Stimulated activated CD8-positive, alpha-beta memory T cell treated with anti-CD3 and anti-CD28 coated beads, Interleukin-12 subunit alpha, Interleukin-12 subunit beta, amount 100 ng/mL, for 24 hours (primary cell): ENCODE results near the gene MICAL3.

Source experiments
- DNase-seq: peaks from one replicate; pipeline ENCODE4 v3.0.0-alpha.2; 2020; ENCODE audit errors: extremely low read depth

The MICAL3 gene

DNA sequence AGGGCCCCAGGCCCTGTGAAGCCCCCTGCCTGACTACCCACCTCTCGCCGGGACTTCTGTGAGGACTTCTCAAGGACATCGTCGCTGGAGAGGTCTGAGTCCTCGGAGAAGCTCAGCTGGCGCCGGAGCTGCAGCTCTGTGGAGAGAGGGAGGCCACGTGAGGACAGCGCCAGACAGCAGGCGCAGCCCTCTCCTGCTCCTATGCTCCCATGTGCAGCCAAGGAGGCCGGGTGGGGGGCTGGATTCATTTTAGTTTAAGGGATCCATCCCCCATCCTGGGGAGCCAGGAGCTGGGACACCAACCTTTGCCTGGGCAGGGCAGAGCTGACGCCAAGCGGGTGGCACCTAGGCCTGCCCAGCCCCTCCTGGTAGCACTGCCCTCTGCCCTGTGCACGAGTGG is 207.7 kb downstream of the MICAL3 start:
- no peak for DNase-seq

- no peak for DNase-seq
Measured at GRCh38 chr22:17815703-17816254, 208.6 kb downstream of the MICAL3 start.

- no peak for DNase-seq
Measured at GRCh38 chr22:17814830-17815229, 209.5 kb downstream of the MICAL3 start.

DNA sequence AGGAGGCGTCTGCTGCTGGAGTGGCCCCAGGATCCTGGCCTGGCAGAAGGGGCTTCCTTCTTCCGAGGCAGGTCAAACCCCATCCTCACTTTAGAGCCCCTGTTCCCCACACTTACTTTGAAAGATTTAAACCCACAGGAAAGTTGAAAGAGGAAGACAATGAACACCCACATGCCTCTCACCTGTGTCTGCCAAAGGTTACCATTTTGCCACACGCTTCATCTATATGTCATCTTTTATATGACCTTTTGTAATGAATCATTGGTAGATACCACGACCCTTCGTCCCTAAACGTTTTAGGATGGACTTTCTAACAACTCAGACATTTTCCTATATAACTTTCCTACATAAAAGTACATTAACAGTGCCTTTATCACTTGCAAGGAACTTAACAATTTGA is 210.3 kb downstream of the MICAL3 start:
- no peak for DNase-seq

GRCh38 chr22:17811119-17811518 is 213.2 kb downstream of the MICAL3 start:
- no peak for DNase-seq

DNA sequence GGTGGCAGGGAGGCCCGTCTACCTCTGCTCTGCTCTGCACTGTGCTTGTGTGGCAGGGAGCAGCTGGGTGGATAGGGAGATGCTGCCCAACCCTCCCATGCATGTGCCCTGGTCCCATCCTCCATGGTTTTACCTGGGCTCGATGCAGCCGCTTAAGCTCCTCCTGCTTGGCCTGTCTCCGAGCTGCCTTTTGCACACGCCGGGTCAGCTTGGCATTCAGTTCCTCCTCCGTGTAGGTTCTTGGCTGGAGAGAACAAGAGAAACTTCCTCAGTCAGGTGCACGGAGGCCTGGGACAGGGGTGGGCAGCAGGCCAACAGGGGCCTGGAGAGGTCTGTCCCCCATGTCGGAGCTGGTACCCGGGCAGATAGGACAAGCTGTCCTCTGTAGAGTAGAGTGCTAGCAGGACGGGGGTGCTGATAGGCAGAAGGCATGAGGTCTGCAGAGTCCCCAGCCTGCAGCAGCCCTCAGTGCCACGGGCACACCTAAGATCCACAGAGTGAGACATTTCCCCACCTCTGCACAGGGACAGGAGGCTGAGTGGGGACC is 213.7 kb downstream of the MICAL3 start:
- no peak for DNase-seq

DNA sequence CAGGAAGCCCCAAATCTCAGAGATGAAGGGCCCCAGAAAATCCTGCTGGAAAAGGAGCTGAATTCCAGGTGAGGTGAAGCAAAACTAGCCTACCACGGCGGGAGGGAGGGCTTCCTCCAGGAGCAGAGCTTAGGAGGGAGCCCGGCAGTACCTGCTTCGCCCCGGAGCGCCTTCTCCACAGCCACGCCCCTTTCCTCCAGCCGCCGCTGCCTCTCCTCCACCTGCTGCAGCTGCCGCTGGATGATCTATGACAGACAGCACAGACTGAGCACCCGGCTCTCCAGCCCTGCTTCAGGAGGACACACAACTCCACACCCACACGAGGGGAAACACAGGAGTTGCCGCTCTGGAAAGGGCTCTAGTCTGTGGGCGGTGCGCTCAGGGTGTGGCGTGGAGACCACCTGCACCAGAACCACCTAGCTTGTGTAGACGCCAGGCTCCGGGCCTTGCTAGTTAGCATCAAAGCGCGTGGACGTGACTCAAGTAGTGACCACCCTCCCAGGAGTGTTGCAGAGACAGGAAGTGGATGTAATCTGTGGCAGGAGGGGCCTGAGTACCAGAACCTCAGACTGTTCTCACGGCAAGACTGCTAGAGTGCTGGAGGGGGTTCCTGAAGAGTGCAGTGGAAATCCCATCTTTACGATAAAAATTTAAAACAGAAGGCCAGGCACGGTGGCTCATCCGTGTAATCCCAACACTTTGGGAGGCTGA is 215.5 kb downstream of the MICAL3 start:
- no peak for DNase-seq

- no peak for DNase-seq
Measured at GRCh38 chr22:17807578-17808410, 216.6 kb downstream of the MICAL3 start.

- no peak for DNase-seq
Measured at GRCh38 chr22:17807086-17807485, 217.3 kb downstream of the MICAL3 start.

GRCh38 chr22:17806437-17806836 is 217.9 kb downstream of the MICAL3 start:
- DNase-seq, result no peak

DNA sequence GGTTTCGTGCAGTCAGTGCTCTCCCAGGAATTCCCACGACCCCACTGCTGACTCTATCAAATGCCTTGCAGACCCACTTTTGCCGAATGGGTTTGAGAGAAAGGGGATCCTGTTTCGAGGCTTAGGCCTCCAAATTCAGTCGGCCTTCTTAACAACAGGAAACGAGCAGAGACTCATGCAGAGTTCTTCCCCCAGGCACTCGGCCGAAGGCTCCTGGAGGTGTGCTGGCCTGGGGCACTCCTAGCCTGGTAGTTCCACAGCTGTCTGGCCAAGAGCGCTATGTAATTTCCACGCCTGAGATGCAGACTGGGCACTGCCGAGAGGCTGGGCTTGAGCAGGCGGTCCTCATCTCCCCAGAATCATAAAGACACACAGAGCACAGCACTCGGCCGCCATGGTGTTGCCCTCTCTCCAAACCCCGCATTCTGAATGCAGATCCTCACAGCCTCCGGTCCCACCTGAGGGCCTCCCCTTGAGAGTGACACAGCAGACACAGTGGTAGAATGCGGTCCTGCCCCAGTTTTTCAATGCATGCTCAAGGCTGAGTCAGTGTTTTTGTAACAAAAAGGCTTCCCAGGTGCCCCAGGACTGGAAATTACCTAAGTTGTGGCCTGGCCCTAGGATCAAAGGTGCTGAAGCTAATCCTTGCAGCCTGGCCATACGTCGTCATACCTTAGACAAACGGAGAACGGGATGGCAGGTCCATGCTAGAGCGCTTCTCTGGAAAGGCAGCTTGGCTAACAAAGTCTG is 219.9 kb downstream of the MICAL3 start:
- DNase-seq, result no peak

DNA sequence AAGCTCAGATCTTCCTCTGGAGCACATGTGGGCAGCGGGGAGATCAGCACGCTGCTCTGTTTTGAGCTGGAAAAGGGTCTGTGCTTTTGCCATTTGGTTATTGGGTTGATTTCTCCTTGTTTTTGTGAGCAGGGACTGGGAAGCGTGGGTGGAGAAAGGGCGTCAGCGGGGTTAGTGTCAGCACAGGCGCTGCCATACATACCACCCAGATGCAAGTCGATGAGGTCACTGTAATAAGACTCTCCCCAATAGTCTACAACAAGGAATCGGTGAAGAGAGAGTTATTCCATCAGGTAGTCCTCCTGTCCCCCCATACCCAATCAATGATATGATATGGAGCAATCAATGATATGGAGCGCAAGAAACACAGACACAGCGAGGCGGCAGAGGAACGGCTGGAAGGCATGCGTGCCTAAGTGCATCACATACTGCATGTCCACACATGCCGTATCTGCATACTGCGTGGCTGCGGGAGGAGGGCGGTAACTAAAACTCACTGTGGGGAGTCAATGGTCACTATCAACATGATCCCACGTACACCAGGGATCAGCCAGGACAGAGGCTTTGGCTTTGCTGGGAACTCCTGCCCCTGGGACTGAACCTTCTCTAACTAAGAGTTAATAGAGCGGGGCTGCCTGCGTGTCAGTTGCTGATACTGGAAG is 220.6 kb downstream of the MICAL3 start:
- DNase-seq, result no peak

DNA sequence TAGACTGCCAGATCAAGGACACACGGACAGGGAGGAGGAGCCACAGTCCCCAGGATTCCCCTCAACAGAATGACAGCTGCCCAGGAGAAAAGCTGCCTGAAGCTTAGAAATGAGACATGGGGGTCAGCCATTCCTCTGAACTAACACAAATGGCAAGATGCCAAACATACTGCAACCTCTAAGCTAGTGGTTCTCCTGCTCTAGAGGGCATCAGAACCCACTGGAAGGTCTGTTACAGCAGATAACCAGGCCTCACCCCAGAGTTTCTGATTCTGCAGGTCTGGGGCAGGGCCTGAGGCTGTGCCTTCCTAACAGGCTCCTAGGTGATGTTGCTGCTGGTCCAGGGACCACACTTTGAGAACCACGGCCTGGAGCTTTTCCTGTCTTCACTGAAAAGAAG is 221.5 kb downstream of the MICAL3 start:
- DNase-seq, result no peak

DNA sequence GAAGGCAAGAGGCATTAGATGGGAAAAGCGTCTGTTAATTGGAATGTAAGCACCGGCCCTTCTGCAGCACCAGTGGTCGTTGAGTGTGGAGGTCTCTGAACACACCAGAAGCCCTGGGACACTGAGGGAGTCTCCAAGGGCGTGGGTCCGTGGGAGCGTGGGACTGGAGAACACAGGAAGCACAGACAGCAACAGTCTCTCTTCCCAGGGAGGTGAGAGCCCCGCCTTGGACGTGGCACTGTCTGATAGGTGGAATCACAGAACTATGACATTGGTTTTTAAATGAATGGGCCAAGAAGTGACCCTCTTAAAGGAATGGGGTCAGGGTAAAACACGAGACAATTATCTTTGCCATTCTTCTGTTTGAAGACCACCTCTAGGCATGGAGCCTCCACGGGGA is 221.9 kb downstream of the MICAL3 start:
- no peak for DNase-seq

DNA sequence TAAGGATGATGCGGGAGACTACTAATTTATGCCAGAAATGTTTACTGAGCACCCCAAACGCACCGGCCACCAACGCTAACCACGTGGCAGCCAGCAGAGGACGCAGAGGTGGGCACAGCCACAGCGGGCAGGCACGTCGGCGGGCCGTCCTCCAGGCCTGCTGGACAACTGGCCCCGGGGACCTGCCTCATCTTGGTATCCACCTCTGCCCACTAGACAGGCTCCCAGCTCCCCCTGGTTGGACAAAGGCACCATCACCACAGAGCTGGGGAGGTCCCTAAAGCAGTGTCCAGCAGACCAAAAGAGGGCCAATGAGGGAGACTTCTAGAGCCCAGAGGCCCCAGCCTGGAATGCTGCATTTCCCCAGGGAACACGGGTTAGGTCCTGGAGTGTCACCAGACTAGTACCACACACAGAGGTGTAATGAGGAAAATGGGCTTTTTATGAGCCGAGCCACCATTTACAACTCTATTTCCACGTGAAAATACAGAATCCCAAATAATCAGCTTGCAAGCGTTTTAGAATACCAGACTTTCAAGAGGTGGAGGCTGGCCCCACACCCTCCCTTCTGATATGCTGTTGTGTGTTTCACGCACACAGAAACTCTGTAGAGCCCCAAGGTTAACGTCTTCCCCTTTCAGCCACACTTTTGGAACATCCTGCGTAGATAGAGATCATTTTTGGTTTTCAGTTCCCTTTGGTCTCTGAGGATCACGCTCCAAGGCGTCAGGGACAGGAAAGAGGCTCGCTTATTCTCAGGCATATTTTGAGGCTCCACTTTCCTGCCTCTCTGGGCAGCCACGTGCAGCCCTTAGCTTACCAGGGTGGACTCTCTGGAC is 226.4 kb downstream of the MICAL3 start:
- no peak for DNase-seq

GRCh38 chr22:17796695-17797094 is 227.7 kb downstream of the MICAL3 start:
- DNase-seq, result no peak

- DNase-seq, result no peak
Measured at GRCh38 chr22:17795661-17796548, 228.5 kb downstream of the MICAL3 start.

GRCh38 chr22:17794726-17795542 is 229.4 kb downstream of the MICAL3 start:
- no peak for DNase-seq
